ENCODE measurements around the gene NFIB. TPM values are rescaled to one million over a fixed set of nuclear protein-coding genes. Genes with fewer than 3 reads are reported as not detected.

Gene NFIB
- total and polyA plus RNA-seq, 2 of the 4 experiments (the other 2 are of a cell fraction): 1.4 to 2.0 TPM

- ATAC-seq (ENCODE audit: low read depth) (no peak), DNase-seq (no peak)
- H3K9ac ChIP-seq (ENCODE audit: low read depth, low read length): no peak overlapping the region
- H3K9me3 ChIP-seq (ENCODE audit: control insufficient read depth, insufficient read depth, low read length): no peaks in the 10 kb centered on the region
- H2AK5ac ChIP-seq (ENCODE audit: low read depth, low read length): no peak overlapping the region
- no peak overlapping the region for H3K14ac ChIP-seq (replicated peaks; ENCODE audit: low read depth, low read length)
- no peak overlapping the region for H2BK15ac ChIP-seq (ENCODE audit: low read depth, low read length)
- no peak for TF ChIP-seq CEBPB (IDR thresholded peaks at IDR 0.05; ENCODE audit: low read depth, low read length)
- TF ChIP-seq CHD1 (IDR thresholded peaks at IDR 0.05; ENCODE audit: low read depth, low read length): no peak
- TF ChIP-seq RCOR1 (IDR thresholded peaks at IDR 0.05; ENCODE audit: insufficient replicate concordance, low read length): no peak
- TF ChIP-seq MAFK (IDR thresholded peaks at IDR 0.05; ENCODE audit: low read depth, low read length): no peak
- no peak for TF ChIP-seq RFX5 (IDR thresholded peaks at IDR 0.05; ENCODE audit: low read depth, low read length)
- no peak for TF ChIP-seq CTCF (conservative IDR thresholded peaks at IDR 0.05; ENCODE audit: low read depth, low read length)
- TF ChIP-seq POLR2A (IDR thresholded peaks at IDR 0.05; ENCODE audit: low read depth, low read length): no peak
- TF ChIP-seq RAD21 (IDR thresholded peaks at IDR 0.05; ENCODE audit: low read length): no peak
- TF ChIP-seq MAZ (IDR thresholded peaks at IDR 0.05; ENCODE audit: borderline replicate concordance, low read depth, low read length): no peak
- no peak for TF ChIP-seq MXI1 (IDR thresholded peaks at IDR 0.05; ENCODE audit: borderline replicate concordance, low read depth, low read length)
- TF ChIP-seq NFE2L2 (IDR thresholded peaks at IDR 0.05; ENCODE audit: low read depth, low read length): no peak
- no peaks in the 10 kb centered on the region for H4K20me1 ChIP-seq (ENCODE audit: insufficient read depth, low read length)
- no peak overlapping the region for H3K23ac ChIP-seq (ENCODE audit: low read depth, low read length)
- H3K4me1 ChIP-seq (ENCODE audit: control insufficient read depth, insufficient read depth, low read length): no peaks in the 10 kb centered on the region
- H2BK5ac ChIP-seq (ENCODE audit: low read depth, low read length, poor library complexity, severe bottlenecking): no peak overlapping the region
- no peak overlapping the region for H2BK120ac ChIP-seq (ENCODE audit: low read depth, low read length)
- no peak overlapping the region for H2AK9ac ChIP-seq (replicated peaks; ENCODE audit: low read depth, low read length, poor library complexity)
- no peak overlapping the region for H3K18ac ChIP-seq (ENCODE audit: low read depth, low read length)
- dilution Hi-C loops (cut with HindIII; ENCODE audit: low sequenced_read_pairs, unreplicated experiment): no loop called here
- POLR2A ChIA-PET (ENCODE audit: unreplicated experiment): no interaction called here
- no peak overlapping the region for H3K27ac ChIP-seq (ENCODE audit: insufficient read depth, low read length)
- no peak overlapping the region for H4K91ac ChIP-seq (ENCODE audit: insufficient read depth, low read depth, low read length)
- WGBS, 2 experiments (ENCODE audit: extremely low coverage in 2 of 2, insufficient read length in 1 of 2): no CpG with 5 or more reads among the region's 1 CpG
- no peak overlapping the region for H4K8ac ChIP-seq (ENCODE audit: low read depth in 2 of 2, low read length in 2 of 2)
- in situ Hi-C loops (cut with MboI; ENCODE audit: low sequenced_read_pairs): no loop called here
- no peaks in the 10 kb centered on the region for H3K79me1 ChIP-seq (ENCODE audit: low read depth in 1 of 2, low read length in 2 of 2)
- H3K27me3 ChIP-seq (ENCODE audit: control insufficient read depth, insufficient read depth, low read length): no peaks in the 10 kb centered on the region
- no peak overlapping the region for H2AFZ ChIP-seq (replicated peaks; ENCODE audit: low read length, poor library complexity)
- H3K4me3 ChIP-seq (ENCODE audit: insufficient read depth, low read depth, low read length): no peak overlapping the region
- H3K56ac ChIP-seq (ENCODE audit: extremely low read depth, insufficient read depth, low read length): no peak overlapping the region
- BruUV-seq (replicated peaks): no TSS peak
- no peak overlapping the region for H3K4ac ChIP-seq (ENCODE audit: low read depth, low read length)
- H3K9me1 ChIP-seq (ENCODE audit: insufficient read depth, low read length): no peaks in the 10 kb centered on the region
- H2BK20ac ChIP-seq (ENCODE audit: low read depth, low read length): no peak overlapping the region
- CTCF ChIA-PET: no interaction called here
- H3K4me2 ChIP-seq (ENCODE audit: low read depth, low read length): no peak overlapping the region
- no peaks in the 10 kb centered on the region for H3K36me3 ChIP-seq (ENCODE audit: control insufficient read depth, insufficient read depth, low read length)
- intact Hi-C loops (cut with micrococcal nuclease): no loop called here
- no peak overlapping the region for H4K5ac ChIP-seq (ENCODE audit: low read depth, low read length)
Measured at GRCh38 chr9:14135421-14135820, 178.5 kb downstream of the NFIB start.
